GM12892 (cell line): ENCODE measurements around the gene MAGEB3.

ENCODE experiments used
- POLR2A ChIP-seq: IDR thresholded peaks from 2 replicates; pipeline ENCODE4 v1.6.1; 2011; ENCODE audit warnings: low read depth, low read length, control low read depth
- TAF1 ChIP-seq: IDR thresholded peaks from 2 replicates; pipeline ENCODE4 v1.6.1; 2011; ENCODE audit warnings: low read depth, mild to moderate bottlenecking, control low read depth, low read length, borderline replicate concordance

DNA sequence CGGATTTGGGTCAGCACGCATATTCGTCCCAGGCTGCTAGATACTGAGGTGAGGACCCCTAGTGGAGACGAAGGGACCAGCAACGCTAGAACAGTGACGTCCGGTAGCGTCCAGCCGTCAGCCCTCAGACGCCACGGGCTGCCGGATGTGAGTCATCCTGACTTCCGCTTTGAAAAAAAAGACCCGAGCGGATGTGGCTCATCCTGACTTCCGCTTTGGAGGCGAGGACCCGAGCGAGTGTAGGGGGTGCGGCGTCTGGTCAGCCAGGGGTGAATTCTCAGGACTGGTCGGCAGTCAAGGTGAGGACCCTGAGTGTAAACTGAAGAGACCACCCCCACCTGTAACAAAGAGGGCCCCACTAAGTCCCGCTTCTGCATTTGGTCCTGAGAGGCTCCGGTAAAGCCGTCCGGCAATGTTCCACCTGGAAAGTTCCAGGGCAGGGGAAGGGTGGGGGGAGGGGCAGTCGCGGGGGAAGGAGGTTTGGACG lies 15.1 kb upstream of the MAGEB3 start, which contains the start of gene MAGEB2:
- TF ChIP-seq POLR2A (no peak), TAF1 (no peak)
